ENCODE measurements around the gene DPM2. TPM values are rescaled to one million over a fixed set of nuclear protein-coding genes. Genes with fewer than 3 reads are reported as not detected.

The DPM2 gene
- total and polyA plus RNA-seq, 4 donors = 20.5 to 51.3 (median 50.9) TPM

- Histone ChIP-seq H3K9me3 (ENCODE audit: control insufficient read depth in 4 of 4, insufficient read depth in 3 of 4, low read length in 3 of 4) (no peaks in the 10 kb centered on the region), H3K4me3 (no peak overlapping the region), H3K4me1 (ENCODE audit: control insufficient read depth in 5 of 5, insufficient read depth in 5 of 5, low read length in 5 of 5) (peaks cover 0 to 23% (median 5%) of the 10 kb centered on the region in 5 donors), H3K36me3 (ENCODE audit: control insufficient read depth in 4 of 4, insufficient read depth in 4 of 4, low read length in 4 of 4) (peaks cover 0 to 37% (median 20%) of the 10 kb centered on the region in 4 donors), H3K27ac (ENCODE audit: low read depth in 1 of 2, low read length in 1 of 2) (no peak overlapping the region), H3K27me3 (ENCODE audit: control insufficient read depth in 3 of 3, insufficient read depth in 3 of 3, low read length in 2 of 3) (no peaks in the 10 kb centered on the region), H3K9ac (ENCODE audit: insufficient read depth in 1 of 2, low read length in 2 of 2) (no peak overlapping the region)
- 30 to 38% methylated on average over 13 of the region's 13 CpGs for WGBS, 2 donors
- TF ChIP-seq CTCF (IDR thresholded peaks at IDR 0.05; ENCODE audit: control extremely low read depth, extremely low read depth) = peak; percentile 89
- DNase-seq (peak; percentile 69 to 76 (median 70)), ATAC-seq (ENCODE audit: insufficient read depth, low FRiP score) (peak; percentile 78)
Measured at GRCh38 chr9:127943731-127944144, 6.1 kb upstream of the DPM2 start.

GRCh38 chr9:127943011-127943662 lies 5.5 kb upstream of the DPM2 start:
- peak overlapping the region in 1 of 2 donors; percentile 7 for H3K27ac ChIP-seq (ENCODE audit: low read depth in 1 of 2, low read length in 1 of 2)
- TF ChIP-seq CTCF (IDR thresholded peaks at IDR 0.05; ENCODE audit: control extremely low read depth, extremely low read depth) = no peak
- no peak overlapping the region for H3K9ac ChIP-seq (ENCODE audit: insufficient read depth in 1 of 2, low read length in 2 of 2)
- 72 to 73% methylated on average over 14 of the region's 14 CpGs for WGBS, 2 donors
- H3K4me1 ChIP-seq (ENCODE audit: control insufficient read depth in 5 of 5, insufficient read depth in 5 of 5, low read length in 5 of 5) = peaks cover 0 to 27% (median 5%) of the 10 kb centered on the region in 5 donors
- H3K4me3 ChIP-seq = no peak overlapping the region
- no peak for DNase-seq
- peaks cover 0 to 37% (median 20%) of the 10 kb centered on the region in 4 donors for H3K36me3 ChIP-seq (ENCODE audit: control insufficient read depth in 4 of 4, insufficient read depth in 4 of 4, low read length in 4 of 4)
- no peaks in the 10 kb centered on the region for H3K9me3 ChIP-seq (ENCODE audit: control insufficient read depth in 4 of 4, insufficient read depth in 3 of 4, low read length in 3 of 4)
- no peak for ATAC-seq (ENCODE audit: insufficient read depth, low FRiP score)
- H3K27me3 ChIP-seq (ENCODE audit: control insufficient read depth in 3 of 3, insufficient read depth in 3 of 3, low read length in 2 of 3) = no peaks in the 10 kb centered on the region

- 60 to 66% methylated on average over 18 of the region's 18 CpGs for WGBS, 2 donors
- Histone ChIP-seq H3K27me3 (ENCODE audit: control insufficient read depth in 3 of 3, insufficient read depth in 3 of 3, low read length in 2 of 3) (no peaks in the 10 kb centered on the region), H3K9me3 (ENCODE audit: control insufficient read depth in 4 of 4, insufficient read depth in 3 of 4, low read length in 3 of 4) (no peaks in the 10 kb centered on the region), H3K4me3 (no peak overlapping the region), H3K4me1 (ENCODE audit: control insufficient read depth in 5 of 5, insufficient read depth in 5 of 5, low read length in 5 of 5) (peaks cover 0 to 30% (median 5%) of the 10 kb centered on the region in 5 donors), H3K36me3 (ENCODE audit: control insufficient read depth in 4 of 4, insufficient read depth in 4 of 4, low read length in 4 of 4) (peaks cover 0 to 34% (median 16%) of the 10 kb centered on the region in 4 donors), H3K9ac (ENCODE audit: insufficient read depth in 1 of 2, low read length in 2 of 2) (no peak overlapping the region), H3K27ac (ENCODE audit: low read depth in 1 of 2, low read length in 1 of 2) (peak overlapping the region in 1 of 2 donors; percentile 4)
- peak; percentile 80 for TF ChIP-seq CTCF (IDR thresholded peaks at IDR 0.05; ENCODE audit: control extremely low read depth, extremely low read depth)
- DNase-seq (peak; percentile 64 to 79 (median 76)), ATAC-seq (ENCODE audit: insufficient read depth, low FRiP score) (peak; percentile 77)
Measured at GRCh38 chr9:127942216-127943010, 4.8 kb upstream of the DPM2 start.
